Measurements from ENCODE around the gene RANBP10.

Gene RANBP10

GRCh38 chr16:67796099-67796718, 10.2 kb downstream of the RANBP10 start:
- Histone ChIP-seq H3K4me3 (ENCODE audit: low read length) (no peak overlapping the region), H3K9ac (ENCODE audit: low read depth, low read length) (no peak overlapping the region), H3K27me3 (ENCODE audit: control insufficient read depth, insufficient read depth, low read length) (no peaks in the 10 kb centered on the region), H3K36me3 (ENCODE audit: insufficient read depth, low read length) (peaks cover 9% of the 10 kb centered on the region), H3K9me3 (replicated peaks; ENCODE audit: low read length) (no peaks in the 10 kb centered on the region), H3K4me2 (ENCODE audit: low read length) (no peak overlapping the region), H3K4me1 (ENCODE audit: control insufficient read depth, insufficient read depth, low read length) (peaks cover 8% of the 10 kb centered on the region)

- H3K9ac ChIP-seq (ENCODE audit: low read depth, low read length), result no peak overlapping the region
- H3K4me2 ChIP-seq (ENCODE audit: low read length), result no peak overlapping the region
- no peaks in the 10 kb centered on the region for H3K36me3 ChIP-seq (ENCODE audit: insufficient read depth, low read length)
- no peak overlapping the region for H3K4me3 ChIP-seq (ENCODE audit: low read length)
- H3K27me3 ChIP-seq (ENCODE audit: control insufficient read depth, insufficient read depth, low read length), result no peaks in the 10 kb centered on the region
- H3K9me3 ChIP-seq (replicated peaks; ENCODE audit: low read length), result no peaks in the 10 kb centered on the region
- no peaks in the 10 kb centered on the region for H3K4me1 ChIP-seq (ENCODE audit: control insufficient read depth, insufficient read depth, low read length)
Measured at GRCh38 chr16:67790071-67790470, 16.3 kb downstream of the RANBP10 start.

GRCh38 chr16:67786491-67786890, 19.9 kb downstream of the RANBP10 start:
- Histone ChIP-seq H3K27me3 (ENCODE audit: control insufficient read depth, insufficient read depth, low read length) (no peaks in the 10 kb centered on the region), H3K9ac (ENCODE audit: low read depth, low read length) (no peak overlapping the region), H3K36me3 (ENCODE audit: insufficient read depth, low read length) (no peaks in the 10 kb centered on the region), H3K4me3 (ENCODE audit: low read length) (no peak overlapping the region), H3K9me3 (replicated peaks; ENCODE audit: low read length) (no peaks in the 10 kb centered on the region), H3K4me1 (ENCODE audit: control insufficient read depth, insufficient read depth, low read length) (no peaks in the 10 kb centered on the region), H3K4me2 (ENCODE audit: low read length) (no peak overlapping the region)

DNA sequence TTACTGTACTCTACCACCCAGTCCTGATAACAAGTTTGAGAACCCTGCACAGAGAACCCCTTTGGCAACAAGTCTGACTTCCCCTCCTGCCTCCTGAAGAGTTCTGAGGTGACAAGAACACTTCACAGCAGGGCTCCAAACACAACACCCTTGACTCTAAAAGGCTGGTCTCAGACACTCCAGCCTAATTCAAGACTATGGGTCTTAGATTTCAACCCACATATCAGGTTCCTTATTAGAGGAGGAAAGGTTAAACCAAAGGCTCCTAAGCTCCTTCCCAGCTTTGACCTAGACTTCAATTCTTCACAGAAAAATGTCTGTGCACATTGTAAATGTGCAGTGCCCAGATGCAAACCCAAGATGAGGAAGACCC, 23.0 kb downstream of the RANBP10 start:
- Histone ChIP-seq H3K4me3 (ENCODE audit: low read length) (no peak overlapping the region), H3K4me1 (ENCODE audit: control insufficient read depth, insufficient read depth, low read length) (no peaks in the 10 kb centered on the region), H3K9me3 (replicated peaks; ENCODE audit: low read length) (no peaks in the 10 kb centered on the region), H3K9ac (ENCODE audit: low read depth, low read length) (no peak overlapping the region), H3K4me2 (ENCODE audit: low read length) (no peak overlapping the region), H3K36me3 (ENCODE audit: insufficient read depth, low read length) (no peaks in the 10 kb centered on the region), H3K27me3 (ENCODE audit: control insufficient read depth, insufficient read depth, low read length) (no peaks in the 10 kb centered on the region)

DNA sequence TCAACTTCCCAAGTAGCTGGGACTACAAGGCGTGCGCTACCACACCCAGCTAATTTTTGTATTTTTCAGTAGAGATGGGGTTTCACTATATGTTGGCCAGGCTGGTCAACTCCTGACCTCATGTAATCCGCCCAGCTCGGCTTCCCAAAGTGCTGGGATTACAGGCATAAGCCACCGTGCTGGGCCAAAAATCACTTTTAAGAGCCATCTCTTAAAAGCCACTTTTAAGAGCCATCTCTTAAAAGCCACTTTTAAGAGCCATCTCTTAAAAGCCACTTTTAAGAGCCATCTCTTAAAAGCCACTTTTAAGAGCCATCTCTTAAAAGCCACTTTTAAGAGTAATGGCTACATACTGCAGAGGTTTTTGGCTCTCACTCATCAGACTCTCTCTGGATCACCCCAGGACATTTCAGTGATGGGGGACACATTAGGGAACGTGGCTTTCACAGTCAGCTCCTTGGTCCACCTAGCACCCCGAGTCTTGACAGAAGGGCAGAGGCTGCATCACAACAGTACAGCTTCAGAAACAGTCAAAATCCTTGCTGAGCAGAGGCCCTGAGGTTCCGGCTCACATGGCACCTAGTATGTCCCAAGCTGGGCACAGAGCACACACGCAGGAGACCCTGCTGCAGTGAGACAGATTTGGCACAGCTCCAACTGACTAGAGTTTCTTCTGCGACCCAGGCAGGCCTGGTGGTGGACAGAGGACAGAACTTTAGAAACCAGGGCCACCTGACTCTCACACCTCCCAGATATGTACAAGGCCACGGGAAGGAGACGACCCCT, 23.6 kb downstream of the RANBP10 start:
- no peaks in the 10 kb centered on the region for H3K27me3 ChIP-seq (ENCODE audit: control insufficient read depth, insufficient read depth, low read length)

GRCh38 chr16:67781565-67781921, 24.8 kb downstream of the RANBP10 start:
- Histone ChIP-seq H3K9me3 (replicated peaks; ENCODE audit: low read length) (no peaks in the 10 kb centered on the region), H3K9ac (ENCODE audit: low read depth, low read length) (no peak overlapping the region)

More for the DNA sequence above, 23.6 kb downstream of the RANBP10 start:
- H3K9me3 ChIP-seq (replicated peaks; ENCODE audit: low read length), result no peaks in the 10 kb centered on the region
- H3K4me3 ChIP-seq (ENCODE audit: low read length), result no peak overlapping the region
- H3K4me1 ChIP-seq (ENCODE audit: control insufficient read depth, insufficient read depth, low read length), result no peaks in the 10 kb centered on the region
- no peak overlapping the region for H3K9ac ChIP-seq (ENCODE audit: low read depth, low read length)
- H3K36me3 ChIP-seq (ENCODE audit: insufficient read depth, low read length), result no peaks in the 10 kb centered on the region
- H3K4me2 ChIP-seq (ENCODE audit: low read length), result no peak overlapping the region

GRCh38 chr16:67780847-67781564, 25.4 kb downstream of the RANBP10 start:
- no peaks in the 10 kb centered on the region for H3K9me3 ChIP-seq (replicated peaks; ENCODE audit: low read length)
- H3K4me1 ChIP-seq (ENCODE audit: control insufficient read depth, insufficient read depth, low read length), result no peaks in the 10 kb centered on the region
- no peak overlapping the region for H3K9ac ChIP-seq (ENCODE audit: low read depth, low read length)
- no peak overlapping the region for H3K4me2 ChIP-seq (ENCODE audit: low read length)
- H3K36me3 ChIP-seq (ENCODE audit: insufficient read depth, low read length), result no peaks in the 10 kb centered on the region
- H3K27me3 ChIP-seq (ENCODE audit: control insufficient read depth, insufficient read depth, low read length), result no peaks in the 10 kb centered on the region
- no peak overlapping the region for H3K4me3 ChIP-seq (ENCODE audit: low read length)

More at GRCh38 chr16:67781565-67781921, 24.8 kb downstream of the RANBP10 start:
- Histone ChIP-seq H3K36me3 (ENCODE audit: insufficient read depth, low read length) (no peaks in the 10 kb centered on the region), H3K4me2 (ENCODE audit: low read length) (no peak overlapping the region), H3K4me1 (ENCODE audit: control insufficient read depth, insufficient read depth, low read length) (no peaks in the 10 kb centered on the region), H3K4me3 (ENCODE audit: low read length) (no peak overlapping the region), H3K27me3 (ENCODE audit: control insufficient read depth, insufficient read depth, low read length) (no peaks in the 10 kb centered on the region)

- no peaks in the 10 kb centered on the region for H3K9me3 ChIP-seq (replicated peaks; ENCODE audit: low read length)
- H3K4me1 ChIP-seq (ENCODE audit: control insufficient read depth, insufficient read depth, low read length), result no peaks in the 10 kb centered on the region
- no peak overlapping the region for H3K9ac ChIP-seq (ENCODE audit: low read depth, low read length)
- no peaks in the 10 kb centered on the region for H3K27me3 ChIP-seq (ENCODE audit: control insufficient read depth, insufficient read depth, low read length)
- no peak overlapping the region for H3K4me3 ChIP-seq (ENCODE audit: low read length)
- no peak overlapping the region for H3K4me2 ChIP-seq (ENCODE audit: low read length)
- H3K36me3 ChIP-seq (ENCODE audit: insufficient read depth, low read length), result no peaks in the 10 kb centered on the region
Measured at GRCh38 chr16:67779256-67780014, 26.9 kb downstream of the RANBP10 start.

DNA sequence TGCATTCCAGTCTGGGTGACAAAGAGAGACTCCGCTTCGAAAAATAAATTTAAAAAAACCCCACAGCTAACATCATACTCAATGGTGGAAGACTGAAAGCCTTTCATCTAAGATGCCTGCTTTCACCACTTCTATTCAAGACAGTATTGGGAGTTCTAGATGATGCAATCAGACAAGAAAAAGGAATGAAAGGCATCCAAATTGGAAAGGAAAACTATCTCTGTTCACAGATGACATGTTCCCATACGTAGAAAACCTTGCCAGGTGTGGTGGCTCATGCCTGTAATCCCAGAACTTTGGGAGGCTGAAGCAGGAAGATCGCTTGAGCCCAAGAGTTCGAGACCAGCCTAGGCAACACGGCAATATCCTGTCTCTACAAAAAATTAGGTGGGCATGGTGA, 31.1 kb downstream of the RANBP10 start:
- Histone ChIP-seq H3K4me3 (ENCODE audit: low read length) (no peak overlapping the region), H3K4me2 (ENCODE audit: low read length) (no peak overlapping the region), H3K4me1 (ENCODE audit: control insufficient read depth, insufficient read depth, low read length) (peaks cover 16% of the 10 kb centered on the region), H3K27me3 (ENCODE audit: control insufficient read depth, insufficient read depth, low read length) (no peaks in the 10 kb centered on the region), H3K36me3 (ENCODE audit: insufficient read depth, low read length) (peaks cover 5% of the 10 kb centered on the region), H3K9ac (ENCODE audit: low read depth, low read length) (no peak overlapping the region), H3K9me3 (replicated peaks; ENCODE audit: low read length) (no peaks in the 10 kb centered on the region)

DNA sequence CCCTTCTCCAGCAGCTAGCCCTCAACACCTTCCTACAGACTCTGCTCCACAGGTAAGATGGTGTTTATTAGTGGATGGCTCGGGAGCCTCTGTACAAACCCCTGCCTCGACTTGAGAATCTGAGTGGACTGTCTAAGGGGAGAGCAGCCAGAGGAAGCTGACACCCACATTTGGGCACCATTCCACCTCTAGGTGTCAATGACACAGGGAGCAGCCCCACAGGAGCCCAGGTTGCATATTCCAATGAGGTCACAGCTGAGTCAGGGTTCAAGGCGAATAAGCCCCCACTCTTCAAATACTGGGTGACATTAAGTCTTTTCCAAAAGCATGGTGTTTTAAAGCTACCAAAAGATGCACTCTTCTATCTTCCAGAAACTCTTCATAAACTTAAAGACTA, 31.9 kb downstream of the RANBP10 start:
- H3K9ac ChIP-seq (ENCODE audit: low read depth, low read length), result no peak overlapping the region
- H3K4me2 ChIP-seq (ENCODE audit: low read length), result no peak overlapping the region
- H3K9me3 ChIP-seq (replicated peaks; ENCODE audit: low read length), result no peaks in the 10 kb centered on the region
- H3K4me3 ChIP-seq (ENCODE audit: low read length), result no peak overlapping the region
- H3K27me3 ChIP-seq (ENCODE audit: control insufficient read depth, insufficient read depth, low read length), result no peaks in the 10 kb centered on the region
- H3K36me3 ChIP-seq (ENCODE audit: insufficient read depth, low read length), result peaks cover 5% of the 10 kb centered on the region
- peaks cover 16% of the 10 kb centered on the region for H3K4me1 ChIP-seq (ENCODE audit: control insufficient read depth, insufficient read depth, low read length)
